Right cardiac atrium (tissue), 5 donors: ENCODE results near the gene FSD1. TPM values are rescaled to one million over a fixed set of nuclear protein-coding genes. Genes with fewer than 3 reads are reported as not detected.

Experiments used
- ATAC-seq, 2 donors: fragments of 200-7000 bp; cut with Tn5 transposase; one replicate each; pipeline versions ENCODE4 v1.8.0 to v1.9.1; 2020; ENCODE audit warnings: moderate library complexity in 2 of 2, mild to moderate bottlenecking in 1 of 2
- DNase-seq, 3 donors: peaks; one replicate each; pipeline ENCODE4 v3.0.0-alpha.2; 2020
- H3K27ac ChIP-seq: one replicate; pipeline ENCODE4 v1.5.1; 2013; ENCODE audit warnings: mild to moderate bottlenecking, low read length, control low read depth, moderate library complexity
- H3K27me3 ChIP-seq: one replicate; pipeline ENCODE4 v1.6.1; 2013; ENCODE audit not compliant: control insufficient read depth, insufficient read depth
- H3K4me1 ChIP-seq: one replicate; pipeline ENCODE4 v1.6.1; 2013; ENCODE audit warnings: low read length; ENCODE audit not compliant: control insufficient read depth, insufficient read depth
- H3K4me3 ChIP-seq: one replicate; pipeline ENCODE4 v1.5.1; 2013; ENCODE audit warnings: low read length, control low read depth
- H3K9me3 ChIP-seq: one replicate; pipeline ENCODE4 v1.6.1; 2013; ENCODE audit warnings: low read length; ENCODE audit not compliant: control insufficient read depth
- WGBS: extraction: QIAGEN DNeasy Blood & Tissue Kit; methylation state at CpG from one replicate; pipeline ENCODE4 v1.1.7; 2013; 5-methylcytosine and 5-hydroxymethylcytosine counted together
- intact Hi-C, 4 donors: fragments of 100-400 bp; cut with DNase I; formaldehyde crosslinking; loops; one replicate each; pipeline versions ENCODE4 v1.11.0 to v1.14.0; 2022 to 2023
- polyA plus RNA-seq: library from polyadenylated mRNA; stranded (reverse); fragments of 200-250 nt; gene quantifications from one replicate; pipeline ENCODE4 v1.2.3, GENCODE V29; 2013
- total RNA-seq, 4 donors: library from RNA; stranded (reverse); fragmentation: NEBNext Ultra II Directional; extraction: Animal tissue kit (Norgen Biotek cat#: 25700); gene quantifications; one replicate each; pipeline ENCODE4 v1.2.1, GENCODE V29; 2021
- donor health status: healthy with polysubstance abuse.
- donor health status: DM: no; HTN: yes; CAD: no.
- donor health status: DM: no; HTN: no; CAD: no.
- donor health status: DM: no; HTN: yes; CAD: no; lungs with severe emphysema.
- donor health status: DM: yes; HTN: yes; CAD: no.

The FSD1 gene
- total and polyA plus RNA-seq, 5 donors = not detected

- intact Hi-C loops = no loop called here
- 82% methylated on average over 9 of the region's 9 CpGs for WGBS
- Histone ChIP-seq H3K4me1 (no peaks in the 10 kb centered on the region), H3K27me3 (no peaks in the 10 kb centered on the region), H3K4me3 (no peak overlapping the region), H3K27ac (no peak overlapping the region), H3K9me3 (no peaks in the 10 kb centered on the region)
- DNase-seq (no peak), ATAC-seq (no peak)
Measured at GRCh38 chr19:4360081-4360569, 55.7 kb downstream of the FSD1 start.

DNA sequence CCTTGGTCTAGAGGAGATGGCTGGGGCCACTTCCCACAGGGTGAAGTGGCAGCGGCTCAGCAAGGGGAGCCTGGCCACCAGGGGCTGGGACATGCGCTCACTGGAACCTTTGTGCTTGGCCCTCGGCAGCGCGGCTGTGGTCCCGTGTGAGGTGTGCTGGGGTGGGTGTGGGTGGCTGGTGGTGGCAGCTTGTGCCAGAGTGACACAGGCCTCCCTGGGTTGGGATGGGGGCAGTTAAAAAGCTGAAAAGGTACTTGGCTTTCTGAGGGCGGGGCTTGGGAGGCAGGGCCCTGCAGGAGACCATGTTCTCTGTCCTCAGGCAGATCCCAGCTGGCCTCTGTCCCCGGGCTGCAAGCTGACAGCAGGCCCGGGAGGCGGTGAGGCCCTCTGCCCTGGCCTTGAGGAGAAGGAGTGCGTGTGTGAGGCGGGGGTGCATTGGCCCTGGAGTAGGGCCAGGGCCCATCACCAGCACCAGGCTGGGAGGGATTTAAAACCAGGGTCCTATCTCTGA, 56.3 kb downstream of the FSD1 start:
- DNase-seq = peak in 2 of 3 donors; percentile 57 to 66
- 69% methylated on average over 12 of the region's 12 CpGs for WGBS
- H3K27me3 ChIP-seq = no peaks in the 10 kb centered on the region
- no peak for ATAC-seq
- intact Hi-C loops = no loop called here
- H3K4me3 ChIP-seq = no peak overlapping the region
- no peaks in the 10 kb centered on the region for H3K9me3 ChIP-seq
- no peaks in the 10 kb centered on the region for H3K4me1 ChIP-seq
- H3K27ac ChIP-seq = no peak overlapping the region

GRCh38 chr19:4361152-4362046, 57.0 kb downstream of the FSD1 start:
- ATAC-seq = no peak
- intact Hi-C loops = no loop called here
- 86% methylated on average over 50 of the region's 50 CpGs for WGBS

GRCh38 chr19:4362101-4362828, 57.9 kb downstream of the FSD1 start:
- WGBS = 84% methylated on average over 32 of the region's 32 CpGs
- intact Hi-C loops = no loop called here
- DNase-seq (peak in 1 of 3 donors; percentile 33), ATAC-seq (no peak)
- Histone ChIP-seq H3K27me3 (no peaks in the 10 kb centered on the region), H3K4me1 (no peaks in the 10 kb centered on the region), H3K9me3 (no peaks in the 10 kb centered on the region), H3K4me3 (no peak overlapping the region), H3K27ac (no peak overlapping the region)

More at GRCh38 chr19:4361152-4362046, 57.0 kb downstream of the FSD1 start:
- no peak overlapping the region for H3K27ac ChIP-seq
- H3K27me3 ChIP-seq = no peaks in the 10 kb centered on the region
- H3K9me3 ChIP-seq = no peaks in the 10 kb centered on the region
- no peaks in the 10 kb centered on the region for H3K4me1 ChIP-seq
- H3K4me3 ChIP-seq = no peak overlapping the region
- peak in 2 of 3 donors; percentile 47 to 63 for DNase-seq

DNA sequence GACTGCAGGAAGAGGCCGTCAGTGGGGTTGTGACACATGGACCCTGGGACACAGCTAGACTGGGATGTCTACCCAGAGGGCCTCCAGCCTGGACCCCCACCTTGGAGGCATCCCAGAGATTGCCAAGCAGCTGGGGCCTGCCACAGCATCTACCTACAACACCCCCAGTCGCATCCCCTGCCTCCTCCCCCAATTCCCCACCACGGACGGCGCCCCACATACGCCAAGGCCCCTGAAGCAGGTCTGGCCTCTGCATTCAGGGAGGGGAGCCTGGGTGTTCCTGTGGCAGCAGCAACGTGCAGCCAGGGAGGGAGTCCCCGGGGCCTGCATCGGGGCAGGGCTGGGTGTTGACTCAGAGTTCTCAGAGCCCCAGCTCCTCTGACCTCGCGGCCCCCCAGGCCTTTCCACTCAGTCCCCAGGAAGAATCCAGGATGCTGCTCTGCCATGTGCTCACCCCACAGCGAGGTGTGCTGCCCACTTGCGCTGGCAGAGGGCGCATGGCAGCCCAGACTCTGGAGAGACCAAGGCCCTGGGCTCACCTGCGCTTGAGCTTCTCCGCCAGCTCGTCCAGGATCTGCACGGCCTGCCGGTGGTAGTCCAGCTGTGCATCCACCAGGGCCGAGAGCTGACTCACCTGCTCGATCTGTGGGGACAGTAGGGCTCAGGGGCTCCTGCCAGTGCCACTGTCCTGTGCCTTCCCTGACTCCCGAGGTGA, 58.6 kb downstream of the FSD1 start:
- Histone ChIP-seq H3K27ac (no peak overlapping the region), H3K27me3 (no peaks in the 10 kb centered on the region), H3K9me3 (no peaks in the 10 kb centered on the region), H3K4me1 (peaks cover 2% of the 10 kb centered on the region), H3K4me3 (no peak overlapping the region)
- DNase-seq (peak in 1 of 3 donors; percentile 61), ATAC-seq (no peak)
- WGBS = 84% methylated on average over 22 of the region's 22 CpGs
- intact Hi-C loops = no loop called here

DNA sequence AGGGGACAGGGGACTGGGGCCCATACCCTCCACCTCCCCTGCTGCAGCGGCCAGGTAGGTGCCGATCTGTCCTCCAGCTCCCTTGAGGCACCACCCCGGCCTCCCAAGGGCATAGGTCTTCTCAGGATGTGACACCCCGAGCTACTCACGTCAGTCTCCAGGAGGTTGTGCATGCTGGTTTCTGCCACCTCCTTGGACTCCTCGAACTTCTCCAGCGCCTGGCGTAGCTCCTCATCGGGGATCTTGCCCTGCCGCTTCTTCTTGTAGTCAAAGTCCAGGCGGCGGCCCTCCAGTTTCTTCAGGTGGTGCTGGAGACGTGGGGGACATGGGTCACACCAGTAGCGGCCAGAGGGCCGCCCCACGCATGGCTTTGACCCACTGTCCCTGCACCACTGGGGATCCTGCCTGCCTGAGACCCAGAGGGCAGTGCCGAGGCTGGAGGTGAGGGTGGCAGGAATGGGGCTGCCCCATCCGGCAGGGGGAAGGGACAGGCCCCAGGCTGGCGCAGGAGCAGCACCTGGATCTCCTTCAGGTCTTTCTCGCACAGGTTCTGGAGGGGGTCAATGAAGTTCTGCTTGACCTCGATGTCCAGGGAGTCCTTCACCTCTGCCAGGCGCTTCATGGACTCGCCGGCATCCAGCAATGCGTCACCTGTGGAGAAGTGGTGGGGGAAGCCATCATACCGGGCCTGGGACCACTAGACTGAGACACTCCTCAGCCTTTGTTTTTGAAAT, 59.3 kb downstream of the FSD1 start:
- DNase-seq (peak in 1 of 3 donors; percentile 63), ATAC-seq (no peak)
- no peaks in the 10 kb centered on the region for H3K27me3 ChIP-seq
- no peak overlapping the region for H3K27ac ChIP-seq
- 91% methylated on average over 26 of the region's 26 CpGs for WGBS
- intact Hi-C loops = no loop called here
- peaks cover 5% of the 10 kb centered on the region for H3K4me1 ChIP-seq
- no peaks in the 10 kb centered on the region for H3K9me3 ChIP-seq
- H3K4me3 ChIP-seq = no peak overlapping the region

DNA sequence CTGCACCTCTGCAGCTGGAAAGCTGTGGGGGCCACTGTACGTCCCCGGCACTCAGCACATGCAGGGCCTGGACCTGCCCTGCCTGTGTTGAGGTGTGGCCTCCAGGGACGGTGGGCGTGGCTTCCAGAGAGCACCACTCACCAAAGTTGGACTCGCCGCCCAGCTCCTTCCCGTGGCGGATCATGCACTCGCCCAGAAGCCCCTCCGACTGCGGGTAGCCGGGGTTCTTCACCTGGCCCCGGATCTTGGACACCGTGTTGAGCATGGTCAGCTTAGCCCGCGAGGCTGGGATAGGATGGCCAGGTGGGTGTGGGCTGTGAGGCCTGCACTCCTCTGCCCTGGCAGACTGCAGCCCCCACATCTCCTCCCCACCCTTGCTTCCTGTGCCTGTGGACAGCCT, 60.9 kb downstream of the FSD1 start:
- WGBS = 81% methylated on average over 16 of the region's 16 CpGs
- intact Hi-C loops = no loop called here

GRCh38 chr19:4365791-4366665, 61.6 kb downstream of the FSD1 start:
- no peak overlapping the region for H3K4me3 ChIP-seq
- no peak overlapping the region for H3K27ac ChIP-seq
- H3K27me3 ChIP-seq = no peaks in the 10 kb centered on the region
- intact Hi-C loops = no loop called here
- WGBS = 91% methylated on average over 19 of the region's 19 CpGs
- no peak for ATAC-seq
- DNase-seq = peak in 1 of 3 donors; percentile 57
- no peaks in the 10 kb centered on the region for H3K9me3 ChIP-seq
- H3K4me1 ChIP-seq = peaks cover 9% of the 10 kb centered on the region

More for the DNA sequence above, 60.9 kb downstream of the FSD1 start:
- Histone ChIP-seq H3K27ac (no peak overlapping the region), H3K4me3 (no peak overlapping the region), H3K27me3 (no peaks in the 10 kb centered on the region), H3K4me1 (peaks cover 6% of the 10 kb centered on the region), H3K9me3 (no peaks in the 10 kb centered on the region)
- ATAC-seq (no peak), DNase-seq (peak in 1 of 3 donors; percentile 67)

DNA sequence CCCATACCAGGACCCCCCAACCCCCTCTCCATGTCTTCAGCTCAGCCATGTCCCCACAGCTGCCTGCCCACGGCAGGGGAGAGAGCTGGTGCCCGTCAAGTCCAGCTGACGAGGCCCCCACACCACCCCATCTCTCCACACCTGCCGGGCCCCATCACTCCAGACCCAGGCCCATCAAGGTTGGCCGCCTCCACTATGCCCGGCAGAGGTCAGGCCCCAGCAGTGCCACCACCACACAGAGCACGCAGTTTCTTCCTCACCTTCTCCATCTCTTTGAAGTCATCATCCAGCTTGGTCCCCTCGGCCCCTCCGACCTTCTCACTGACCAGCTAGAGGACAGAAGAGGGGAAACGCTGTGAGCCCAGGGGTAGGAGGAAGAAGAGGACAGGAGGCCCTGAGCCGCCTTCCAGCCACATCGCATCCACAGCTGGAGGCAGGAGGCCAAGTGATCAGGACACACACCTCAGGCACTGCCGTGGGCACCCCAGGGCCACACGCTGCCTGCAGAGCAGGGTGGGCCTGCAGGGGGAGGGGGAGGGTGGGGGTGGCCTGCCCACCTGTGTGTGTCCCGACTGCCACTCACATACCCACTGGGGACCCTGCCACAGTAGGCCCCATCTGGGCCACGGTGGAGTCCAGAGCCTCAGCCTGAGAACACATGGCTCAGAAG, 62.4 kb downstream of the FSD1 start:
- peaks cover 12% of the 10 kb centered on the region for H3K4me1 ChIP-seq
- no peaks in the 10 kb centered on the region for H3K27me3 ChIP-seq
- intact Hi-C loops = no loop called here
- no peak overlapping the region for H3K4me3 ChIP-seq
- H3K9me3 ChIP-seq = no peaks in the 10 kb centered on the region
- H3K27ac ChIP-seq = no peak overlapping the region
- DNase-seq (peak in 1 of 3 donors; percentile 50), ATAC-seq (no peak)
- 82% methylated on average over 16 of the region's 16 CpGs for WGBS
